HCT116 (cell line): Measurements from ENCODE around the gene LYG2. TPM values are rescaled to one million over a fixed set of nuclear protein-coding genes. Genes with fewer than 3 reads are reported as not detected.

Experiments
- ATAC-seq: fragments of 200-7000 bp; cut with Tn5 transposase; 2 replicates; pipeline ENCODE4 v1.9.1; 2020; ENCODE audit warnings: mild to moderate bottlenecking, moderate library complexity
- BruUV-seq: library from RNA; stranded (reverse); fragments of 400-500 nt; replicated peaks from 2 replicates; lab custom pipeline; 2021; lab: Mats Ljungman, UMichigan
- CTCF ChIA-PET: fragments of 300-600 bp; sonication (Branson Sonifier 250); formaldehyde crosslinking; loops from one replicate; lab custom pipeline; 2021; ENCODE audit warnings: antibody characterized with exemption; lab: Charles Lee
- POLR2A ChIA-PET: fragments of 300-600, 350-600 bp; sonication (Branson Sonifier 250); formaldehyde crosslinking; loops from one replicate; lab custom pipeline; 2021; ENCODE audit warnings: antibody characterized with exemption; lab: Charles Lee
- RAD21 ChIA-PET, 2 experiments: fragments of 300-600 bp; sonication (Branson Sonifier 250); formaldehyde crosslinking; loops; one replicate each; lab custom pipeline; 2023; ENCODE audit warnings: low total read pairs in 2 of 2; ENCODE audit not compliant: uncharacterized antibody in 2 of 2, unreplicated experiment in 2 of 2, low non-redundant PET in 1 of 2; lab: Charles Lee
- DNase-seq: peaks from one replicate; pipeline ENCODE4 v3.0.0-alpha.2; 2010; ENCODE audit warnings: low read depth, low spot score
- H2AFZ ChIP-seq: fragments of 200-600 bp; shearing (Covaris generic), sonication (generic); 2 replicates; pipeline ENCODE4 v1.6.1; 2017; ENCODE audit warnings: low read depth, mixed run types, mixed read lengths, antibody characterized with exemption, low read length; ENCODE audit not compliant: poor library complexity, severe bottlenecking
- H3K27ac ChIP-seq: 2 replicates; pipeline ENCODE4 v1.5.1; 2012; ENCODE audit warnings: low read depth, low read length
- H3K27me3 ChIP-seq: fragments of 200-600 bp; sonication (generic); 2 replicates; pipeline ENCODE4 v1.6.1; 2016; ENCODE audit warnings: mixed run types, low read length, mixed read lengths; ENCODE audit not compliant: insufficient read depth
- H3K36me3 ChIP-seq, 2 experiments: fragments of 200-500 bp in 1 of 2; fragments of 200-600 bp in 1 of 2; sonication (Bioruptor generic) in 1 of 2; sonication (generic) in 1 of 2; 2 replicates each; pipeline versions ENCODE4 v1.5.1 to v1.6.1; 2014 to 2016; ENCODE audit warnings: low read length in 2 of 2, inconsistent platforms in 1 of 2, mixed read lengths in 1 of 2, mixed run types in 1 of 2; ENCODE audit not compliant: insufficient read depth in 2 of 2, control insufficient read depth in 1 of 2
- H3K4me1 ChIP-seq, 2 experiments: fragments of 200-600 bp in 1 of 2; sonication (generic) in 1 of 2; 2 replicates each; pipeline versions ENCODE4 v1.5.1 to v1.6.1; 2012 to 2017; ENCODE audit warnings: low read length in 2 of 2, inconsistent platforms in 1 of 2, mild to moderate bottlenecking in 1 of 2, mixed read lengths in 1 of 2, mixed run types in 1 of 2, moderate library complexity in 1 of 2; ENCODE audit not compliant: insufficient read depth in 2 of 2, control insufficient read depth in 1 of 2
- H3K4me2 ChIP-seq: fragments of 200-600 bp; sonication (generic); 2 replicates; pipeline ENCODE4 v1.6.1; 2017; ENCODE audit warnings: mixed run types, low read length, mixed read lengths
- H3K4me3 ChIP-seq, 2 experiments: fragments of 200-600 bp in 1 of 2; sonication (generic) in 1 of 2; replicated peaks in 1 of 2; 2 replicates each; pipeline ENCODE4 v1.5.1; 2011 to 2016; ENCODE audit warnings: low read length in 2 of 2, control low read depth in 1 of 2, low read depth in 1 of 2, mild to moderate bottlenecking in 1 of 2, mixed read lengths in 1 of 2, mixed run types in 1 of 2
- H3K79me2 ChIP-seq: fragments of 200-600 bp; sonication (generic); 2 replicates; pipeline ENCODE4 v1.6.1; 2017; ENCODE audit warnings: mild to moderate bottlenecking, mixed run types, low read length, moderate library complexity, mixed read lengths; ENCODE audit not compliant: insufficient read depth
- H3K9ac ChIP-seq: fragments of 200-600 bp; sonication (generic); 2 replicates; pipeline ENCODE4 v1.6.1; 2016; ENCODE audit warnings: low read length, mixed read lengths
- H3K9me2 ChIP-seq: fragments of 200-600 bp; sonication (generic), shearing (Covaris generic); 2 replicates; pipeline ENCODE4 v1.6.1; 2017; ENCODE audit warnings: mixed run types, mild to moderate bottlenecking, moderate library complexity; ENCODE audit not compliant: insufficient read depth
- H3K9me3 ChIP-seq, 2 experiments: fragments of 200-500 bp in 1 of 2; fragments of 200-600 bp in 1 of 2; sonication (Bioruptor generic) in 1 of 2; sonication (generic) in 1 of 2; 2 replicates each; pipeline ENCODE4 v1.6.1; 2014 to 2017; ENCODE audit warnings: low read length in 2 of 2, mixed read lengths in 2 of 2, inconsistent platforms in 1 of 2, low read depth in 1 of 2, mild to moderate bottlenecking in 1 of 2, mixed run types in 1 of 2, moderate library complexity in 1 of 2; ENCODE audit not compliant: control insufficient read depth in 1 of 2, insufficient read depth in 1 of 2
- H4K20me1 ChIP-seq: fragments of 200-600 bp; sonication (generic), shearing (Covaris generic); 2 replicates; pipeline ENCODE4 v1.6.1; 2017; ENCODE audit warnings: mixed run types, mild to moderate bottlenecking, moderate library complexity; ENCODE audit not compliant: insufficient read depth
- CEBPB ChIP-seq: IDR thresholded peaks from 2 replicates; pipeline ENCODE4 v1.6.1; 2012; ENCODE audit warnings: low read depth
- EGR1 ChIP-seq: IDR thresholded peaks from 2 replicates; pipeline ENCODE4 v1.6.1; 2012; ENCODE audit warnings: low read depth
- ELF1 ChIP-seq: IDR thresholded peaks from 2 replicates; pipeline ENCODE4 v1.6.1; 2012; ENCODE audit warnings: low read depth, borderline replicate concordance
- EZH2 ChIP-seq: fragments of 200-600 bp; sonication (generic); IDR thresholded peaks from 2 replicates; pipeline ENCODE4 v1.6.1; 2017; ENCODE audit warnings: antibody characterized with exemption, mixed run types
- EZH2phosphoT487 ChIP-seq: fragments of 200-600 bp; IDR thresholded peaks from 2 replicates; pipeline ENCODE4 v1.6.1; 2018; ENCODE audit warnings: antibody characterized with exemption, borderline replicate concordance
- FOSL1 ChIP-seq: IDR thresholded peaks from 2 replicates; pipeline ENCODE4 v1.6.1; 2012; ENCODE audit warnings: low read depth
- JUND ChIP-seq: IDR thresholded peaks from 2 replicates; pipeline ENCODE4 v1.6.1; 2012
- POLR2A ChIP-seq: IDR thresholded peaks from 2 replicates; pipeline ENCODE4 v1.7.0; 2011; ENCODE audit warnings: borderline replicate concordance; ENCODE audit not compliant: insufficient read depth, insufficient read length; ENCODE audit errors: extremely low read depth
- POLR2AphosphoS5 ChIP-seq: IDR thresholded peaks from 2 replicates; pipeline ENCODE4 v1.6.1; 2011; ENCODE audit warnings: mild to moderate bottlenecking, low read depth, low read length, moderate library complexity
- RAD21 ChIP-seq: IDR thresholded peaks from 2 replicates; pipeline ENCODE4 v1.6.1; 2012; ENCODE audit warnings: low read depth, mild to moderate bottlenecking
- REST ChIP-seq: IDR thresholded peaks from 2 replicates; pipeline ENCODE4 v1.6.1; 2012; ENCODE audit warnings: low read depth
- SIN3A ChIP-seq: IDR thresholded peaks from 2 replicates; pipeline ENCODE4 v1.6.1; 2012; ENCODE audit warnings: low read depth
- SRF ChIP-seq: IDR thresholded peaks from 2 replicates; pipeline ENCODE4 v1.6.1; 2012; ENCODE audit warnings: low read depth
- YY1 ChIP-seq: IDR thresholded peaks from 2 replicates; pipeline ENCODE4 v1.6.1; 2011; ENCODE audit warnings: low read length, low read depth, moderate library complexity, mild to moderate bottlenecking; ENCODE audit not compliant: insufficient replicate concordance; ENCODE audit errors: extremely low read depth
- ZBTB33 ChIP-seq: IDR thresholded peaks from 2 replicates; pipeline ENCODE4 v1.6.1; 2011; ENCODE audit warnings: mild to moderate bottlenecking, low read length, moderate library complexity; ENCODE audit not compliant: insufficient replicate concordance; ENCODE audit errors: extremely low read depth
- intact Hi-C: fragments of 100-400 bp; cut with micrococcal nuclease; formaldehyde crosslinking; loops from 2 replicates; pipeline ENCODE4 v1.10.0; 2022
- total RNA-seq: library from RNA; stranded (reverse); gene quantifications from one replicate; pipeline ENCODE4 v1.2.1, GENCODE V29; 2021; ENCODE audit not compliant: unreplicated experiment
- TF ChIP-seq, protein P1 (sequence below): IDR thresholded peaks from 2 replicates; pipeline ENCODE4 v1.6.1; 2012

LYG2 gene
- total RNA-seq, 1 experiment from 2014 or later, result 0.27 TPM

DNA sequence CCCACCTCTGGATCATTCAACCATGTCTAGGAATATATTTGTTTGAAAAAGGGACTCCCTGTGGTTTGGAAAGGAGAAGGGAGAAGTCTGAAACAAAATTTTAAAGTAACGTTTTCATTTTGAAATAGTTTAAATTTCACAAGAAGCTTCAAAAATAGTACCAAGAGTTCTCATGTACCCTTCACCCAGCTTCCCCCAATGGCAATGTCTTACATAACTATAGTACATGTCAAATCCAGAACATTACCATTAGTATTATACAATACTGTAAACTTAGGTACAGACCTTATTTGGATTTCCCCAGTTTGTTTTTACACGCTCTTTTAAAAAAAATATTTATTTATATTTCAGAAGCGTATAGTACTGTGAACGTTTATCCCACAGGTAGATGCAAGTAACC is 4.0 kb upstream of the LYG2 start:
- H3K4me1 ChIP-seq, result peaks cover 0 to 8% of the 10 kb centered on the region in 2 experiments; a peak in 1 of 4 replicates
- no peak overlapping the region for H3K27ac ChIP-seq
- DNase-seq (no peak), ATAC-seq (no peak)
- TF ChIP-seq CEBPB (no peak), ZBTB33 (no peak), SRF (no peak), POLR2AphosphoS5 (no peak), EZH2phosphoT487 (no peak), ELF1 (no peak), EZH2 (no peak), FOSL1 (no peak), EGR1 (no peak), POLR2A (no peak), YY1 (no peak), RAD21 (no peak), SIN3A (no peak), REST (no peak), JUND (no peak)
- TF ChIP-seq, protein P1, sequence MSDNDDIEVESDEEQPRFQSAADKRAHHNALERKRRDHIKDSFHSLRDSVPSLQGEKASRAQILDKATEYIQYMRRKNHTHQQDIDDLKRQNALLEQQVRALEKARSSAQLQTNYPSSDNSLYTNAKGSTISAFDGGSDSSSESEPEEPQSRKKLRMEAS, result no peak
- BruUV-seq, result no TSS peak
- H4K20me1 ChIP-seq, result no peaks in the 10 kb centered on the region
- H3K79me2 ChIP-seq, result no peaks in the 10 kb centered on the region
- H2AFZ ChIP-seq, result no peak overlapping the region
- H3K36me3 ChIP-seq, result no peaks in the 10 kb centered on the region
- H3K9me2 ChIP-seq, result no peaks in the 10 kb centered on the region
- no peak overlapping the region for H3K4me3 ChIP-seq
- H3K4me2 ChIP-seq, result no peak overlapping the region
- RAD21 ChIA-PET, result no interaction called here
- no peaks in the 10 kb centered on the region for H3K27me3 ChIP-seq
- CTCF ChIA-PET, result no interaction called here
- intact Hi-C loops, result no loop called here
- POLR2A ChIA-PET, result no interaction called here
- no peak overlapping the region for H3K9ac ChIP-seq
- H3K9me3 ChIP-seq, result no peaks in the 10 kb centered on the region
